Epithelial cell of esophagus (primary cell): ENCODE results near the gene AKIRIN1.

Experiments used
- DNase-seq: peaks from one replicate; pipeline ENCODE4 v3.0.0; 2010; ENCODE audit warnings: low read depth
- H3K4me3 ChIP-seq: 2 replicates; pipeline ENCODE4 v1.5.1; 2011; ENCODE audit warnings: mild to moderate bottlenecking, low read length, control low read depth
- TF ChIP-seq, protein P1 (sequence below): IDR thresholded peaks from 2 replicates; pipeline ENCODE4 v1.5.1; 2011; ENCODE audit warnings: low read depth, mild to moderate bottlenecking, low read length, control low read depth, inconsistent platforms; ENCODE audit not compliant: insufficient read depth; ENCODE audit errors: missing control alignments

AKIRIN1 gene

DNA sequence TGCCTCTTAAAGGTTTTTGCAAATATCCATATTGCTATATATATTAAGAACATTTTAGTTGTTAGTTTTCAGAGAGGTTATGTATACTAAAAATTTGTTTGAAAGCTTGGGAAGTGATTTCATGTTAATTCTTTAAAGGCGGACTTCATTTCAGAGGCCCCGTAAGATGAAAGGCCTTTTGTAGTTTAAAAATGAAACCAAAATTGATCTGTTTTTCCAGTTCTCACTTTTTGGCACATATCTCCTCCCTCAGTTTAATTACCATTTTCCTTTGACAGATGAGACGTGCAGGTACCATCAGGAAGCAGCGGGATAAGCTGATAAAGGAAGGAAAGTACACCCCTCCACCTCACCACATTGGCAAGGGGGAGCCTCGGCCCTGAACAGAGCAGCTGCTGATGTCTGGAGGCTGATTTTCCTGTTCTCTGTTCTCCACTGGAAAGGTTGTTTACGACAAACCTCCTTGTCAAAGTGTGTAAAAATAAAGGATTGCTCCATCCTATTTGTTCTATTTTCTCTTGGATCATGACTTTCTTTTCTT lies 43.1 kb downstream of the AKIRIN1 start:
- DNase-seq = no peak
- no peak overlapping the region for H3K4me3 ChIP-seq
- TF ChIP-seq, protein P1, sequence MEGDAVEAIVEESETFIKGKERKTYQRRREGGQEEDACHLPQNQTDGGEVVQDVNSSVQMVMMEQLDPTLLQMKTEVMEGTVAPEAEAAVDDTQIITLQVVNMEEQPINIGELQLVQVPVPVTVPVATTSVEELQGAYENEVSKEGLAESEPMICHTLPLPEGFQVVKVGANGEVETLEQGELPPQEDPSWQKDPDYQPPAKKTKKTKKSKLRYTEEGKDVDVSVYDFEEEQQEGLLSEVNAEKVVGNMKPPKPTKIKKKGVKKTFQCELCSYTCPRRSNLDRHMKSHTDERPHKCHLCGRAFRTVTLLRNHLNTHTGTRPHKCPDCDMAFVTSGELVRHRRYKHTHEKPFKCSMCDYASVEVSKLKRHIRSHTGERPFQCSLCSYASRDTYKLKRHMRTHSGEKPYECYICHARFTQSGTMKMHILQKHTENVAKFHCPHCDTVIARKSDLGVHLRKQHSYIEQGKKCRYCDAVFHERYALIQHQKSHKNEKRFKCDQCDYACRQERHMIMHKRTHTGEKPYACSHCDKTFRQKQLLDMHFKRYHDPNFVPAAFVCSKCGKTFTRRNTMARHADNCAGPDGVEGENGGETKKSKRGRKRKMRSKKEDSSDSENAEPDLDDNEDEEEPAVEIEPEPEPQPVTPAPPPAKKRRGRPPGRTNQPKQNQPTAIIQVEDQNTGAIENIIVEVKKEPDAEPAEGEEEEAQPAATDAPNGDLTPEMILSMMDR = no peak

DNA sequence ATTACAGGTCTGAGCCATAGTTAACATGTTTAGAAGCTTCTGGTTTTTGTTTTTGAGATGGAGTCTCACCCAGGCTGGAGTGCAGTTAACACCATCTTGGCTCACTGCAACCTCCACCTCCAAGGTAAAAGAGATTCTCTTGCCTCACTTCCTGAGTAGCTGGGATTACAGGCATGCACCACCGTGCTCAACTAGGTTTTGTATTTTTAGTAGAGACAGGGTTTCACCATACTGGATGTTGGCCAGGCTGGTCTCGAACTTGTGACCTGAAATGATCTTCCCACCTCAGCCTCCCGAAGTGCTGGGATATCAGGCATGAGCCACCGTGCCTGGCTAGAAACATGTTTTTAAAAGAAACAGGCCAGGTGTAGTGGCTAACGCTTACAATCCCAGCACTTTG lies 45.6 kb downstream of the AKIRIN1 start:
- TF ChIP-seq, protein P1 = no peak

DNA sequence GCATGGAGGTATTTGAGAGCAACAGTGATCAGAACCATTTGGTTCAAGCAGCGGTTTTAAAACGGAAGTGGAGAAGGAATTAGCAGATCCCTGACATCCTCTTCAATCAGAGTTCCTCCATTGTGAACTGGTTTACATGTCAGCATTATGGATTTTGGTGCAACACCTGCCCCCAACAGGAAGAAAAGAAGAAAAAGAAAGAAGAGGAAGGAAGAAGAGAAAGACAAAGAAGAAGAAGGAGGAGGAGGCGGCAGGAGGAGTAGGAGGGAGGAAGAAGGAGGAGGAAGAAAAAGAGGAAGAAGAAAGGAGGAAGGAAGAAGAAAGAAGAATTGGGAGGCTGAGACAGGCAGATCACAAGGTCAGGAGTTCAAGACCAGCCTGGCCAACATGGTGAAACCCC lies 52.4 kb downstream of the AKIRIN1 start:
- H3K4me3 ChIP-seq = no peak overlapping the region
- DNase-seq = no peak
- TF ChIP-seq, protein P1 = no peak

More for the DNA sequence above, 45.6 kb downstream of the AKIRIN1 start:
- no peak overlapping the region for H3K4me3 ChIP-seq
- no peak for DNase-seq

DNA sequence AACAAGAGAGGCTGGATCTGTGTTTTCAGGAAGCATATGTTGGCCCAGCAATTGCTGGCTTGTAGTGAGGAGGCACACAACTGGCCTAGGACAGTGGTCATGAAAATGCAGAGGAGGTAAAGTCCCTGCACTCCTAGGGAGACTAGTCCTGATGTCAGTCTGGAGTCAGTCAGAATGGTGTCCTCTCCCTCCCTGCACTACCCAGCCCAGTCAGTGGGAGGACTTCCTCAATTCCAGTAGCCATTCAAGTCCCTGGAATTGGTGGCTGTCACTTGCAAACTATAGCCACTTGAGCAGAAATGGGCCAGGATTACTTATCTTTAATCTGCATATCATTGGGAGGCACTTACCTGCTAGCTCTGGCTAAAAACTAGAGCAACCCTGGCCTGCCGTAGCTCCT lies 53.7 kb downstream of the AKIRIN1 start:
- no peak overlapping the region for H3K4me3 ChIP-seq
- TF ChIP-seq, protein P1 = no peak
- DNase-seq = no peak

DNA sequence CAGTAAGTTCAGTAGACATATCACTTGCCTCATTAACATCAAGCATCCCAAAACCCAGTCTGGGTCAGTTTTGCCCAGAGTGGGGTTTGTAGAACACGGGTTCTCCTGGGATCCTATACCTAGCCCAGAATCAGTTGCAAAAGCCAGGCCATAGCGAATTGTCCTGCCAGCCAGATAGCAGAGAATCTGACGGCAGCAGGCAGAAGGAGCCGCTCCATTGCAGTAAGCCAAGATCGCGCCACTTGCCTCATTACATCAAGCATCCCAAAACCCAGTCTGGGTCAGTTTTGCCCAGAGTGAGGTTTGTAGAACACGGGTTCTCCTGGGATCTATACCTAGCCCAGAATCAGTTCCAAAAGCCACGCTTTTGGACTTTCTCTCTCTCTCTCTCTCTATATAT lies 54.2 kb downstream of the AKIRIN1 start:
- DNase-seq = no peak

DNA sequence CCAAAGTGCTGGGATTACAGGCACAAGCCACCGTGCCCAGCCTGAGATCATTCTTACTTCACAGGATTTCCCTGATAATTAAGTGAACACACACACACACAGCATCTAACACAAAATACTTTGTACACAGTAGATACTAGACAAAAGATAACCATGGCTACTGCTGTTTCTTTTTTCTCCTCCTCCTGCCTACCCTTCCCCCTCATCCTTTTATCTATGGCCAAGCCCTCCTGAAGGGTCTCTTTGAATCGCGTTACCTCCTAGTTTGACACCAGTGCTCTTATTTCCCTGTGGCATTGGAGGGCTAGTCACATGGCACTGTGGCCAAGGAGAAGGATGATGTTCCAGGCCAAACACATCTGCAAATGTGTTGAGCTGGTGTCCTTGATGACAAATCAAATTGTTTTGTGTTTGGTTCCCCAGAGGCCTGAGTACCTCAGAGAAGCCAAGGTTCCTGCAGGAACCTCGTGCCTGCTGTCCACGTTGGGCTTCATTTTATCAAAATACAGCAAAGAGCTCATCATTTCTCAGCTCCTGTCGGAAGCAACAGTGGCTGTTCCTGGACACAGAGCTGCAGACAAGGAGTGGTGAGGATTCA lies 55.6 kb downstream of the AKIRIN1 start:
- H3K4me3 ChIP-seq = no peak overlapping the region
- no peak for DNase-seq
- TF ChIP-seq, protein P1 = no peak

More for the DNA sequence above, 54.2 kb downstream of the AKIRIN1 start:
- no peak overlapping the region for H3K4me3 ChIP-seq
- TF ChIP-seq, protein P1 = no peak

DNA sequence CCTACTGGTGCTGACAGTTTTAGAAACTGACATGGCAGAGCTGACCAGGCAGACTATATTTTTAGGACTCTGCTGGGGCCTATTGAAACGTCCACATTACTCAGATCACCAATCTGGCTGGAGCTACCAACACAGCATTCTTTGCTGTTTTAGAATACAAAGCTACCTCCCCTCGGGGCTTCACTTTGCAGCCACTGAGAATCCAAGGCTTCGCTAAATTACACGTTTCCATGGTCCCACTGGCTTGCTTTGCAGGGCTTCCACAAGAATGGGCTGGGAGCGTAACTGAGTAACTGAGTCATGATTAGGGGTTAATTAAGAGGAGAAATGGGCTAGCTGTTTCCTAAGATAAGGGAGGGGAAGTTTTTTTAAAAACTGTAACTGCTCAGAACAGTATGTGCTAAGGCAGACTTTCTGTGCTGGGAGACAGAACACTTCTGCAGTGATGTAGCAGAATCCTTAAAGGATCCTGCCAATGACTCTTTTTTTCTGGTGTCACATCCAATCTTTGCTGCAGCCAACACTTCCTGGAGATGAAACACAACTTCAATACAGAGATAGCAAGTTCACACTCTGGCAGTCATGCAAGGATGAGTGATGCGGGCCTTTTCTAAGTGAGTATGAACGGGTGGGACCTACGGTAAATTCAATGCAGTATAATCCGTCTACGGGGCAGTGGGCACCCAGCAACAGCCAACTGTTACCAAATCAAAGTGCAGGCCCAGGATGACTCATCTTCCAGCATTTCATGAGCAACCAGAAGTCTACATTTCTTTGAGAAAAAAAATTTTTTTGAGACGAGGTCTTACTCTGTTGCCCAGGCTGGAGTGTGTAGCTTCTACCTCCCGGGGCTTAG lies 56.5 kb downstream of the AKIRIN1 start:
- DNase-seq = peak; percentile 57
- TF ChIP-seq, protein P1 = no peak
- H3K4me3 ChIP-seq = no peak overlapping the region
